Activated naive CD4-positive, alpha-beta T cell (primary cell): ENCODE results near the gene CKLF.
"Not testable (repeated sequence)": the region's sequence is repeated elsewhere in the genome, so short reads cannot be mapped to it uniquely, and the experiment has no call there.

Experiments used
- DNase-seq, 4 experiments: peaks; one replicate each; lab custom pipeline; 2025; lab: John Stamatoyannopoulos, UW

Gene CKLF

DNA sequence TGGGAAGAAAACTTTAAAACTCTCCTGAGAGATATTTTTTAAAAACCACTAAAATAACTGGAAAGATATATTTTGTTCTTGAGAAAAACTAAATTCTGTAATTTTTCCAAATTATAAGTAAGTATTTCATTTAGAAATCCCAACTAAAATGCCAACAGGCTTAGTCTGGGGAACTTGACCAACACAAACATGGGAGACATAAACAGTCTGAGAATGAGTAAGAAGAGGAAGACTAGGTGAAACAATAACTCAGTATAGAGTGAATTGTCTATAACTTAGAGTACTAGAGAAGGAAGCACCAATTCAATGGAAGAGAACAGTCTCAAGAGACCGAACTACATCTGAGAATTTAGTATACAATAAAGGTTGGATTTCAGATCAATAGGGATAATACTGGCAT is 16.8 kb downstream of the CKLF start:
- no peak for DNase-seq

DNA sequence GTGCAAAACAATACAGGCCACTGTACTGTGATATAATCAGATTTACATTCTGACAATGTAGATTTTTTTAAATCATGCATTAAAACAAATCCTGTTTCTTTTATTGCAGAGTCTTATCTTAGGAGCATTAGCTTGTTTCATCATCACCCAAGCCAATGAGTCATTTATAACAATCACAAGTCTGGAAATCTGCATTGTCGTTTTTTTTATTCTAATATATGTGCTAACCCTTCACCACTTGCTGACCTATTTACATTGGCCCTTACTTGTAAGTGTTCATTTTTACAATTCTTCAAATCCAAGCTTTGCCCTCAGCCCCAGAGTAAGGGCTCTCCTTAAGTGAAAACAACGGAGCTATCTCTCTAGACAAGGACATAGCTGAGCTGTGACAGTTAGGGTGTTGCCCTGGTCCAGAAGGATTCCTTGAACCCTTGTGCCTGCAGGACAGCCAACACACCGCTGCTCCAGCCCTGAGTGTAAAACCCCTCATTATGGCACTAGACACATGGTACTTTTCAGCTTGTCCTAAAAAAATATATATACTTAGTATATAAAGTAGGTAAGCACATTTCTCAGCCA is 17.5 kb downstream of the CKLF start:
- DNase-seq, result no peak

DNA sequence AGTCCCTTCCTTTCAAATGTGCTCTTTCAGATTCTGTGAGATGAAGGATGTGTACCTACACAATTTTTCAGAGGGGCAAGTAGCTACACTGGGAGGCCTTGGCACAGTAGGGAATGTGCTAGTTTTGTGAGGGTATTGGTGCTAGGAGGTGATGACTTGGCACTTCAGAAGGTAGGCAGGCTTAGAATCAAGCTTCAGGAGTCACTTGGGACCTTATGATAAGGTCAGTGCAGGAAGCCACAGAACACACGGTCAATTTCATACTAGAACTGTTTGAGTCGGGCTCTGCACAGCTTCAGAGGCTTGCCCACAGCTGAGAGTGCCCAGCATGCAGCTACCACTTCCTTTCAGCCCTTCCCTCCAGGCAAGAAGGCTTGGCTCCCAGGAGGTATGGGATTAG is 20.0 kb downstream of the CKLF start:
- DNase-seq, result no peak

DNA sequence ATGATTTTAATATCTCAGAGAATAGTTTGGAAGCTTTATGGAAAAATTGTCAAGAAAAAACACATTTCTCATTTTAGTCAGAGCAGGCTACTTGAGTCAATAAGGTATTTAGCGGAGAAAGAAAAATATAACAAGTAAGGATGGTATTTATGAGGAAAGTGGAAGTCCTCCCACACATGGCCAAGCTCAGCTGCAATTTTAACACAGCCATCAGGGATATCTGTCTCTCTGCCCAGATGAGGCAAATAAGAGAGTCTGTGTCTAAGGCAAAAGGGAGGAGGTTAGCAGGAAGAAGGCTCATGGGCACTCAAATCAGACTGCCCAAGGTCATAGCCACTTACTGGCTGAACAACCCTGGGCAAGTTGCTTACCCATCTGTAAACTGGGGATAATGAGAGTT is 21.7 kb downstream of the CKLF start:
- DNase-seq, result no peak

DNA sequence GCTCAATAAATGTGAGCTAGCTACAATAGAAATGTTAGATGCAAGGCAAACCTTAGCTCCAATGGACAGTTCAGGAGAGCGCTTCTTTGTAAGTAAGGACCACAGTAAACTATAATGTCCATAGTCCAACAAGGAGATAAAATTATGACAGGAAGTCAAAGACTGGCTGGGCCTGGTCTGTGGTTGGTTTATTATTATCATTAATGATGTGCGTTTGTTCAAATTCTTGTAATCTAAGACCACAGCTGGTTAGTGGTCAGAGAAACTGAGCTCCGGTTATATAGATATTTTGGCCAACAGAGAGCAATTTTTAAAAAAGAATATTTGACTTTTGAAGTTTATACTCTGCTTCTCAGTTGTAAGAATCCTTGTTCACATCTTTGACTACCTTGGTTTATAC is 22.2 kb downstream of the CKLF start:
- no peak for DNase-seq

DNA sequence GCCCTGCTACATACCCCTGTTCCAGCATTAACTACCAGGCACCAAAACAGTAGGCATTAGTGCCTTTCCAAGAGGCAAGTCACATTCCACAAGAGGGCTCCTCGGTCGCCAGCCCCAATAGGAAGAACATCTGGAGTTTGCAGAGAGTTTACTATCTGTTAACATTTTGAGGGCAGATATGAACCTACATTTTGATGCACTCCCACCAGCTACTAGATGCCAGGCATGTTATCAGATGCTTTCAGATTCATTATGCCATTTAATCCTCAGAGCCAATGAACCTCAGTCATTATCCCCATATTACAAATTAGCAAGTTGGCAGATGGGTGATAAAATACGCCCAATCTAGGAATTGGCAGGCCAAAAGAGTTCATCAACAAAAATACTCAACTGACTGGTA is 22.7 kb downstream of the CKLF start:
- no peak for DNase-seq

DNA sequence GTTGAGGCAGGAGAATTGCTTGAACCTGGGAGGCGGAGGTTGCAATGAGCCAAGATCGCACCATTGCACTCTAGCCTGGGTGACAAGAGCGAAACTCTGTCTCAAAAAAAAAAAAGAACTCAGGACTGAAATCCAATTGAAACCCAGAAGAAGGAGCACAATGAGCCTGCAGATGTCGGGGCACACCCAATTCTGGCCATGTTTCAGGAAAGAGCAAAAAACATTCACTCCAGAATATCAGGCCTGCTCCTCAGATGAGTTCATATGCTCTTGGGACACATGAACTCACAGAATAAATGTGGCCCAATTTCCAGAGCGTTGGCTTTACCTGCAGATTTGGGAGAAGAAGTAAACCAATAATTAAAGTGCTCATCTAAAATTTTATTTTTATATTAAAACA is 23.9 kb downstream of the CKLF start:
- no peak for DNase-seq

DNA sequence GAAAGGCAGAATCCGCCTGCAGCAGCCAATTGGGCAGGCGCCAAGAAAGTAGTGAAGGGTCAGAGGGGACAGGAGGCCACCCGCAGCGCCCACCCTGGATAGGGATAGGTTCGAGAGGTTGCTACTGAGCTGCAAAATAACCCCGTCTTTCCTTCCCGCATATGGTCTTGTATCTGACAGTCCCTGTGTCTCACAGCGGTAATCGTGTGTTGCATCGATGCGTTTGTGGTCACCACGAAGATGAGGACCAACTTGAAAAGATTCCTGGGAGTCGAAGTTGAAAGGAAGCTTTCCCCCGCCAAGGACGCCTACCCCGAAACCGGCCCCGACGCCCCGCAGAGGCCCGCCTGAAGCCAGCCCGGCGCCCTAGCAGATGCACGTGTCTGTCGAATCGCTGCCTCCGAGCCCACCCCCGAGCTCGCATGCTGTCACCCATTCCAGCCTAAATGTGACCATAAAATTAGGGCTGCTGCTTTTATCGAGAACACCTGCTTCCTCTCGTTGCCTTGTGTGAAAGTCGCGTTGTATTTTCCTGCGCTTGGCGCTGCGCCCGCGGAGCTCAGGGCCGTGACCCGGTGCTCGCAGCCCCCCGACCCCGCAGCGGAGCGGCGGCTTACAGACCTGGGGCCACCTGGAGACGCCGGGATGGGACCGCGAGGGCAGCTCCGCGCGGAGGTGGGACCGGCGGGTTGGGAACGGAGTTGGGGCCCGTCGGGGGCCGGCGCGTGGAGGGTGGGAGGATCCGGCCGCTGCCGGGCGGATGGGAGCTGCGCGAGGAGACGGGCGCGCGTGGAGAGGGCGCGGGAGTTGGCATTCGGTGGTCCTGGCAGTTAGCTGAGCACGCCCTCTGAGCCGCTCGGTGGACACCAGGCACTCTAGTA is 26.5 kb downstream of the CKLF start, which contains the start of gene CMTM2:
Gene CMTM2 (plus strand): TSS at position 813 of the 881 bp plus-strand sequence. CDS start 145 bp downstream, outside the sequence.
- peak in 1 of 4 experiments; percentile 9 for DNase-seq

DNA sequence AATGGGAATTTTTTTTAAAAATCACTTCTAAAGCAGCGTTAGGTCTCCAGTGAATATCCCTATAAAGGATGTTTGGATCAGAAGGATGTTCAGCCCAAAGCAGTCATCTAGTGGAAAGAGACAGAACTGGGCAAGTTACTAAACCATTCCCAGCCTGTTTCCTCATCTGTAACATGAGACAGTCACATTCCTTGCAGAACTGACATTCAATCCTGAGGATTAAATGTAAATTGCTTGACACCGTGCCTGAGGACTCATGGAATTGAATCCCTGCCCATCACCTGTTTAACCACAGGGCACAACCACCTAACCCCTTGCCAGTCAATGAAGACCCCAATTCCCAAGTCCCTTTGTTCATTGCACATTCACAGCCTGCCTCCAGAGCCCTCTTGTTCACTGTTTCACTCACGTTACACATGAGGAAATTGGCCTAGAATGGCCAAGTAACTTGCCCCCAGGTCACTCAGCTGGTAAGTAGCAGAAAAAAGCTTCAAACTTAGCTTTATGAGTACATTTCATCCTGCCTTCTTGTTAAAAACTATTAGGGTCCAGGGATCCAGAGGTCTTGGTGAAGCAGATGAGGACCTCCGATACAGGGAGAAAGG is 28.3 kb downstream of the CKLF start:
- DNase-seq, result no peak

DNA sequence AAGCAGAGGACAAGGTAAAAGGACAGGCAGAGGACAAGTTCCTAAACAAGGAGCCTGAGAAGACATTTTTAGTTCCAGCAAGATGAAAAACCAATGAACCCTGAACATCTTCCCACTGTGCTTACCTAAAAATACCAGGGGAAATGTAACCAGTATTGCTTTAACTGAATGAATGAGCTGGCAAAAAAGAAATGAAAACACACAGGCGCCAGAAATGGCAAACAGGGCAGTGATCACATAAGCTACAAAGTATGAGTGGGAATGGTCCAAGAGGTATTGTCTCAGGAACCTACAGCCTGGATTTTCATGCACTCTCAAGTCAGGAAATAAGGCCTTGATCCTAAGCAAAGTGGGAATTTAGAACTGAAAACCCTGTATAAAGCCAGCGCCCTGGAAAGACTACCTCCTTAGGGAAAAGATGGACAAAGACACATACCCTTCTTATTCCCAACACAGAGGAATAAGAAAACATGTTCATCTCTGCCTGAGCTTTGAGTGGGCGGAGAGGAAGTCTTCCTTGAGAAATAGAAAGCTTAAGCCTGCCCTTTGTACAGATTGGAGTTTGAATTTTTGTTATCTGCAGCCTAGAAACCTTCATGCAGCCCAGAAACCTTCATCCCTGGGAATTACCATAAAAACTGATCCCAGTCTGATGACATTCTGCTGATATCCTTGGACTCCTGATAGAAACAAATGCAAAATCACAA is 29.0 kb downstream of the CKLF start:
- no peak for DNase-seq

DNA sequence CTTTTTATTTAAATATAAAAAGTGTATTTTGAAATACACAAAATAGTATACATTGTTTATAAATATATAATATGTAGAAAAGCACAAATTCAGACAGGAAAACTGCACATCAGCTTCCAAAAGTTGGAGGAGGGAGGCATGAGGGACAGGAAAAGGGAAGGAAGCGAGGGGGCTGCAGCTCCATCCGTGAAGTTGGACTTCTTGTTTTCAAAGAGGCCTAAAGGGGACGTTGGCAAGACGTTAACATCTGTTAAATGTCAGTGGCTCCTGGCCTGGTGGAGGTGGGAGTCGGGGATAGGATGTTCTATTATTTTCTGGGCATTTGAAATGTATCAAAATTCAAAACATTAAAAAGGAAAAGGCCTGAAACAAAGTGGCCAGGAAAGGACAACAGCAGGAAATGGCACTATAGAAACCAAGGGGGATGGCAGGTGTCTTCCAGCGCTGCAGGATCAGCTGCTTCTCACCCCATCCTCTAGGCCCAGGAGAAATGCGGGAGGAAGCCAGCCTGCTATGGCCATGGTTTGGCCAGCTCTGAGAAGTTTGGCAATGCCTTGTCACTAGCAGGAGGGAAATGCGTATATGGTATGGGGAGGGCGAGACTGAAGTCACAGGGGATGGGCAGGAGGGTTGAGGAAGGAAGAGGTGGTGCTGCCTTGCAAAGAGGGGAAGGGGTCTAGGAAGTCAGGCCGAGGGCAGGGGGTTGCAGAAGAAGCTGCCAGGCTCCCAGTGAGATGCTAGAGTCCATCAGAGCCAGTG is 33.3 kb downstream of the CKLF start:
- DNase-seq, result no peak

DNA sequence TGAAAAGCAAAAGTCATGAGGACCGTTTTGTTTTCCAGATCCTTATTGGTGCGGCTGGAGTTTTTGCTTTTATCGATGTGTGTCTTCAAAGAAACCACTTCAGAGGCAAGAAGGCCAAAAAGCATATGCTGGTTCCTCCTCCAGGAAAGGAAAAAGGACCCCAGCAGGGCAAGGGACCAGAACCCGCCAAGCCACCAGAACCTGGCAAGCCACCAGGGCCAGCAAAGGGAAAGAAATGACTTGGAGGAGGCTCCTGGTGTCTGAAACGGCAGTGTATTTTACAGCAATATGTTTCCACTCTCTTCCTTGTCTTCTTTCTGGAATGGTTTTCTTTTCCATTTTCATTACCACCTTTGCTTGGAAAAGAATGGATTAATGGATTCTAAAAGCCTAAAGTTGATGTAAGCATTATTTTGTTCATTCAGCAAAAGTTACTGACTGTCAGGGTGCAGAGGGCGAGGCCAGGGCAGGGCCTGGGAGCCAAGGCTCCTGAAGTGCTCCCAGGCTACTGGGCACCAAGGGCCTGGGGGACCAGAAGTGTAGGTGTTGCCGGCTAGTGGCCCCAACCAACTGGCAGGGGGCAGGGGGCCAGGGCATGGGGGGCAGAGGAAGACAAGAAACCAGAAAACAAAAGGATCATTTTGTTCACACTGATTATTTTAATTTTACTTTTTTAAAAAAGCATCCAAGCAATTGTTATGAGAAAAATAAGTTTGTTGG is 35.7 kb downstream of the CKLF start:
- no peak for DNase-seq

DNA sequence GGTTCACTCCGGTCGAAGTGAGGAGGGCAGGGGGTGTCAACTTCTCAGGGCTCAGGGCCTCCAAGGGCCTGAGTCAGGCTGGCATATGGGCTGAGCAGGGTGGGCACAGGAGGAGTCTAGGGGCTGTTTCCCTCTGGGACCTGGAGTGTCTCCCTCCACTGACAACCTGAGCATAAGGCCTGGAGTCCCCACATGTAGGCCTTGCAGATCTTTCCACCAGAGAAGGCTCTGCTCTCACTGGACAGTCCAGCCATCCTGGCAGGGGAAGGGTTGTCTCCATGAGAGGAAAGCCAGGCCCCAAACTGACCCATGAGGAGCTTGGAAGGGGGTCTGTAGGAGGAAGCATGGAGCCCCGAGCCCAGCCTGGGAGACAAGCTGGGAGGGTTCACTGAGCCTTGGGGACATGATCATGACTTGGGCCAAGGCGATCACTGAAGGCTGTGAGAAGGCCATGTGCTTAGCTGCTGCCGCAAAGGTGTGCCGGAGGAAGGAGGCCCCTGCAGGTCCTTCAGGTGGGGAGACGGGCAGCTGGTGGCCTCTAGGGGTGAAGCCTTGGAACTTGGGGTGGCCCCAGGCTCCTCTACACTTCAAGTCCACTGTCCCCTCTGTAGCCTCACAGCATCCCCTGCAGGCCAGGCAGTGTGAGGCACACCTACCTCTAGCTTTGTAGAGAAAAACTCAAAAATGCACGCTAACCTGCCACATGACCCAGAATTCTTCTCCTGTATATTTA is 36.8 kb downstream of the CKLF start:
- peak in 2 of 4 experiments; percentile 21 to 52 for DNase-seq

DNA sequence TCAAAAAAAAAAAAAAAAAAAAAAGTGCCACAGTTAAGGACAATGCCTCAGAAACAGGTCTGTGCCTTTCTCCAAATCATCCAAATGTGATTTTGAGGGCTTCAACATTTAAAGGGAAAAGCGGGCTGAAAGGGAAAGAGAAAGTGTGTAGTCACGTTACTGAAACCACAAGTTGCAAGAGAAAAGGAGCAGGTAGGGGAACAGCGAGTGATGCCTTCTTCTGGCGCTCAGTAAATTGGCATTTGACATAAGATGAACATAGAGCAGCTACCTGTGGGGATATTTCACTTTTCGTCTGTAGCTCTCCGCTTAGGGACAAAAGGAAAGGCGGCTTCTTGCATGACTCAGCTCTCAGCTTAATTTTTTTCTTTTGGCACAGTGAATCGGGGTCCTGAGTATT is 37.9 kb downstream of the CKLF start:
- no peak for DNase-seq

DNA sequence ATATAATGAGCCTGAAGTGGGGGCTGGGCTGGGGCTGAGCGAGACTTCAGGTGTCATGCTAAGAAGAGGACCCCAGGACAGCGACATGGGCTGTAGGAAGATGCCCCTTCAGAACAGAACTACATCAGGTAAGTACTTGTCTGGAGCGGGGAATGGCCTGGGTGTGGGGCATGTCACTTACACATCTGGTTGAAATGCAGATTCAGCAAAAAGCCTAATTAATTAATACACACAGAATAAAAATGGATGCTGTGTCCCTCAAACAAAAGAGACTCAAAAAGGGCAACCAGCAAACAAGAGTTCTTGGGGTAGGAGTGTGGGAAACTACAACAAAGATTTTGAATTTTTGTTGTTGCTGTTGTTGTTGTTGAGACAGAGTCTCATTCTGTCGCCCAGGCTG is 38.6 kb downstream of the CKLF start:
- no peak for DNase-seq

DNA sequence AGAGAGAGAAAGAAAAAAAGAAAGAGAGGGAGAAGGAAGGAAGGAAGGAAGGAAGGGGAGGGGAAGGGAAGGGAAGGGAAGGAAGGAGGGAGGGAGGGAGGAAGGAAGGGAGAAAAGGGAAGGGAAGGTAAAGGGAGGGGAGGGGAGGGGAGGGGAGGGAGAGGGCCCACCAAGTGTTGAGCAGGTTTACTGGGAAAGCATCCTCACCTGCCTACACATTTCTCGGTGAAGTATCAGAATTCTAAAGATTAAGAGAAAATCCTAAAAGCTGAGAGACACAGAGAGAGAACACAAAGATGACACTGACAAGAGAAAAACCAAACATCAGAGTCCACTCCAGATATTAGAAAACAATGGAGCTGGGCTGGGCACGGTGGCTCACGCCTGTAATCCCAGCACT is 39.9 kb downstream of the CKLF start:
- no peak for DNase-seq

DNA sequence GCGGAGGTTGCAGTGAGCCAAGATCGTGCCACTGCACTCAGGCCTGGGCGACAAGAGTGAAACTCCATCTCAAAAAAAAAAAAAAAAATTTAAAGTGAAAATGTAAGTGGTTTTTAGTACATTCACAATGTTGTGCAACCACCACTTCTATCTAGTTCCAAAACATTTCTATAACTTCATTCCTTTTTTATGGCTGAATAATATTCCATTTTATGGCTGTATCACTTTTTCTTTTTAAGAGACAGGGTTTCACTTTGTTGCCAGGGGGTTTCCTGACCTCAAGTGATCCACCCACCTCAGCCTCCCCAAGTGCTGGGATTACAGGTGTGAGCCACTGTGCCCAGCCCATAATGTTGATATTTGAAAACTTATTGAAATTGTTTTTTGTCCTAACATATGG is 40.4 kb downstream of the CKLF start:
- DNase-seq, result no peak

DNA sequence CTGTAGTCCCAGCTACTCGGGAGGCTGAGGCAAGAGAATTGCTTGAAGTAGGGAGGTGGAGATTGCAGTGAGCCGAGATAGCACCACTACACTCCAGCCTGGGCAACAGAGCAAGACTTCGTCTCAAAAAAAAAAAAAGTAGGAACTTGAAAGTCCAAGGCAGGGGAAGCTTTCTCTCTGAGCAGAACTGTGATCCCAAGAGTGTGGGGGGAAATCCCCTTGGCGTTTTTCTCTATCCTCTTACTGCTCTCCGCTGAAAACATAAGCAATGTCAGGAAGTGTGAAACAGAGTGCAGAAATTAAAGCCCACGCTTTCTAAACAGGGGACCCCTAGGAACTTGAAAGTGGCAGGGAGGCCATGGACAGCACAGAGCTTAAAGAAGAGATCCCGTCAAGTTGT is 42.4 kb downstream of the CKLF start:
- no peak for DNase-seq

DNA sequence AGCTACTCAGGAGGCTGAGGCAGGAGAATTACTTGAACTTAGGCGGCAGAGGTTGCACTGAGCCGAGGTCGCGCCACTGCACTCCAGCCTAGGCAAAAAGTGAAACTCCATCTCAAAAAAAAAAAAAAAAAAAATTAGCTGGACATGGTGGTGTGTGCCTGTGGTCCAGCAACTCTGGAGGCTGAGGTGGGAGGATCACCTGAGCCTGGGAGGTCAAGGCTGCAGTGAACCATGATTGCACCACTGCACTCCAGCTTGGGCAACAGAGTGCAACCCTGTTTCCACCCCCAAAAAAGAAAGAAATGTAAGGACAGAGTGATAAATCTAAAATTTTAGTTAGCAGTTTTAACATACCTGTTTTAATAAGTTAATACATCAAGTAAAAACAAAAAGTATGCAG is 44.2 kb downstream of the CKLF start:
- not testable (repeated sequence) for DNase-seq
